ENCODE data around the gene CD79B. TPM values are rescaled to one million over a fixed set of nuclear protein-coding genes. Genes with fewer than 3 reads are reported as not detected.
A peak's percentile ranks its signal among the peaks of the same experiment; 100 is the strongest.

CD79B gene
- total and polyA plus RNA-seq, 4 experiments from 2014 or later, result 16.4 to 57.2 (median 35.8) TPM

- Mint-ChIP-seq H3K4me3 (peak overlapping the region in 4 of 8 donors; percentile 26 to 67 (median 48)), H3K27me3 (no peaks in the 10 kb centered on the region), H3K9me3 (peaks cover 0 to 2% (median 0%) of the 10 kb centered on the region in 8 donors), H3K36me3 (no peaks in the 10 kb centered on the region), H3K4me1 (peaks cover 7 to 37% (median 17%) of the 10 kb centered on the region in 4 donors), H3K27ac (peak overlapping the region; percentile 30 to 88 (median 80))
- intact Hi-C loops (cut with micrococcal nuclease), result no loop called here
- H3K4me1 ChIP-seq (ENCODE audit: insufficient read depth, low read length), result peaks cover 20% of the 10 kb centered on the region
- peak; percentile 27 to 56 (median 32) for DNase-seq
- no peaks in the 10 kb centered on the region for H3K36me3 ChIP-seq (ENCODE audit: insufficient read depth, low read length)
- H3K4me3 ChIP-seq (ENCODE audit: low read length in 2 of 2), result no peak overlapping the region
- POLR2A ChIA-PET (ENCODE audit: partially characterized antibody), result interaction anchor here (0.8 to 1.0 kb wide), 4 partner anchors 10 to 71 kb away, joined by 3 to 5 read pairs (median 4); partner anchors contain the start of gene ICAM2
- CTCF ChIA-PET (ENCODE audit: partially characterized antibody), result interaction anchor here (0.7 to 1.6 kb wide), 8 partner anchors 8 to 74 kb away, joined by 3 to 8 read pairs (median 4); partner anchors contain the start of genes CD79B, CSHL1, GH1 and ICAM2
- no peaks in the 10 kb centered on the region for H3K27me3 ChIP-seq (ENCODE audit: insufficient read depth, low read length)
- H3K27ac ChIP-seq (ENCODE audit: low read depth, low read length), result no peak overlapping the region
- no peaks in the 10 kb centered on the region for H3K9me3 ChIP-seq (ENCODE audit: control insufficient read depth in 1 of 2, low read length in 2 of 2)
These were observed 22.4 kb upstream of the CD79B start for GRCh38 chr17:63954402-63955063.

- H3K4me1 Mint-ChIP-seq, result peaks cover 11 to 39% (median 28%) of the 10 kb centered on the region in 4 donors
These were observed 19.1 kb upstream of the CD79B start for GRCh38 chr17:63950940-63951907.

GRCh38 chr17:63949576-63950250 is 17.6 kb upstream of the CD79B start:
- H3K4me3 ChIP-seq (ENCODE audit: low read length in 2 of 2), result no peak overlapping the region
- intact Hi-C loops (cut with micrococcal nuclease), result loop anchor here (5.0 kb wide), 1 partner anchor 38 kb away; no protein-coding TSS in a partner anchor
- H3K27me3 ChIP-seq (ENCODE audit: insufficient read depth, low read length), result no peaks in the 10 kb centered on the region
- peaks cover 0 to 2% (median 0%) of the 10 kb centered on the region in 8 donors for H3K9me3 Mint-ChIP-seq
- H3K27me3 Mint-ChIP-seq, result no peaks in the 10 kb centered on the region
- peaks cover 37% of the 10 kb centered on the region for H3K4me1 ChIP-seq (ENCODE audit: insufficient read depth, low read length)
- H3K4me1 Mint-ChIP-seq, result peaks cover 11 to 46% (median 28%) of the 10 kb centered on the region in 4 donors
- H3K27ac ChIP-seq (ENCODE audit: low read depth, low read length), result no peak overlapping the region
- ChIA-PET CTCF (ENCODE audit: partially characterized antibody) (interaction anchor here (1.0 to 4.2 kb wide), 13 partner anchors 10 to 183 kb away, joined by 3 to 43 read pairs (median 5); partner anchors contain the start of genes CD79B, GH1 and ICAM2), POLR2A (ENCODE audit: partially characterized antibody) (interaction anchor here (0.9 to 1.8 kb wide), 3 partner anchors 18 to 50 kb away, joined by 3 to 8 read pairs (median 3); partner anchors contain the start of gene CD79B)
- H3K9me3 ChIP-seq (ENCODE audit: control insufficient read depth in 1 of 2, low read length in 2 of 2), result no peaks in the 10 kb centered on the region
- no peaks in the 10 kb centered on the region for H3K36me3 Mint-ChIP-seq
- H3K27ac Mint-ChIP-seq, result peak overlapping the region in 1 of 7 donors; percentile 82
- no peak for DNase-seq
- H3K4me3 Mint-ChIP-seq, result no peak overlapping the region
- no peaks in the 10 kb centered on the region for H3K36me3 ChIP-seq (ENCODE audit: insufficient read depth, low read length)

More at GRCh38 chr17:63950940-63951907, 19.1 kb upstream of the CD79B start:
- H3K4me3 Mint-ChIP-seq, result no peak overlapping the region
- H3K27ac Mint-ChIP-seq, result peak overlapping the region in 2 of 7 donors; percentile 2 to 73
- no peaks in the 10 kb centered on the region for H3K36me3 Mint-ChIP-seq
- H3K9me3 Mint-ChIP-seq, result peaks cover 0 to 2% (median 0%) of the 10 kb centered on the region in 8 donors
- Histone ChIP-seq H3K4me1 (ENCODE audit: insufficient read depth, low read length) (peaks cover 30% of the 10 kb centered on the region), H3K4me3 (ENCODE audit: low read length in 2 of 2) (no peak overlapping the region), H3K9me3 (ENCODE audit: control insufficient read depth in 1 of 2, low read length in 2 of 2) (no peaks in the 10 kb centered on the region), H3K27me3 (ENCODE audit: insufficient read depth, low read length) (no peaks in the 10 kb centered on the region), H3K27ac (ENCODE audit: low read depth, low read length) (no peak overlapping the region), H3K36me3 (ENCODE audit: insufficient read depth, low read length) (no peaks in the 10 kb centered on the region)
- intact Hi-C loops (cut with micrococcal nuclease), result no loop called here
- POLR2A ChIA-PET (ENCODE audit: partially characterized antibody), result interaction anchor here (0.6 to 1.8 kb wide), 5 partner anchors 19 to 69 kb away, joined by 3 to 8 read pairs (median 4); partner anchors contain the start of genes CD79B and ICAM2
- DNase-seq, result peak in 4 of 5 donors; percentile 23 to 33 (median 28)
- CTCF ChIA-PET (ENCODE audit: partially characterized antibody), result interaction anchor here (0.6 to 4.2 kb wide), 17 partner anchors 11 to 255 kb away, joined by 3 to 43 read pairs (median 5); partner anchors contain the start of genes CD79B, GH1 and ICAM2
- no peaks in the 10 kb centered on the region for H3K27me3 Mint-ChIP-seq

GRCh38 chr17:63948521-63948920 is 16.4 kb upstream of the CD79B start:
- ChIA-PET CTCF (ENCODE audit: partially characterized antibody) (interaction anchor here (0.8 to 4.2 kb wide), 3 partner anchors 30 to 185 kb away, joined by 3 to 43 read pairs (median 5); partner anchors contain the start of gene GH1), POLR2A (ENCODE audit: partially characterized antibody) (no interaction called here)
- Mint-ChIP-seq H3K9me3 (peaks cover 0 to 2% (median 0%) of the 10 kb centered on the region in 8 donors), H3K36me3 (no peaks in the 10 kb centered on the region), H3K27me3 (no peaks in the 10 kb centered on the region), H3K27ac (no peak overlapping the region), H3K4me3 (no peak overlapping the region), H3K4me1 (peaks cover 4 to 35% (median 19%) of the 10 kb centered on the region in 4 donors)
- H3K4me1 ChIP-seq (ENCODE audit: insufficient read depth, low read length), result peaks cover 25% of the 10 kb centered on the region
- no peak overlapping the region for H3K27ac ChIP-seq (ENCODE audit: low read depth, low read length)
- H3K9me3 ChIP-seq (ENCODE audit: control insufficient read depth in 1 of 2, low read length in 2 of 2), result no peaks in the 10 kb centered on the region
- no peaks in the 10 kb centered on the region for H3K36me3 ChIP-seq (ENCODE audit: insufficient read depth, low read length)
- no peaks in the 10 kb centered on the region for H3K27me3 ChIP-seq (ENCODE audit: insufficient read depth, low read length)
- intact Hi-C loops (cut with micrococcal nuclease), result loop anchor here (5.0 kb wide), 1 partner anchor 39 kb away; no protein-coding TSS in a partner anchor
- no peak for DNase-seq
- no peak overlapping the region for H3K4me3 ChIP-seq (ENCODE audit: low read length in 2 of 2)

GRCh38 chr17:63947711-63948330 is 15.7 kb upstream of the CD79B start:
- Histone ChIP-seq H3K4me1 (ENCODE audit: insufficient read depth, low read length) (peaks cover 22% of the 10 kb centered on the region), H3K36me3 (ENCODE audit: insufficient read depth, low read length) (no peaks in the 10 kb centered on the region), H3K27me3 (ENCODE audit: insufficient read depth, low read length) (no peaks in the 10 kb centered on the region), H3K9me3 (ENCODE audit: control insufficient read depth in 1 of 2, low read length in 2 of 2) (no peaks in the 10 kb centered on the region), H3K27ac (ENCODE audit: low read depth, low read length) (no peak overlapping the region), H3K4me3 (ENCODE audit: low read length in 2 of 2) (no peak overlapping the region)
- no peak for DNase-seq
- Mint-ChIP-seq H3K36me3 (no peaks in the 10 kb centered on the region), H3K4me1 (peaks cover 4 to 33% (median 21%) of the 10 kb centered on the region in 4 donors), H3K9me3 (peaks cover 0 to 2% (median 0%) of the 10 kb centered on the region in 8 donors), H3K27ac (no peak overlapping the region), H3K4me3 (no peak overlapping the region), H3K27me3 (no peaks in the 10 kb centered on the region)
- intact Hi-C loops (cut with micrococcal nuclease), result loop anchor here (5.0 kb wide), 1 partner anchor 39 kb away; no protein-coding TSS in a partner anchor
- ChIA-PET CTCF (ENCODE audit: partially characterized antibody) (interaction anchor here (0.7 to 3.1 kb wide), 14 partner anchors 10 to 80 kb away, joined by 4 to 131 read pairs (median 16); partner anchors contain the start of genes CD79B, CSHL1, GH1 and ICAM2), POLR2A (ENCODE audit: partially characterized antibody) (interaction anchor here (2.2 to 2.6 kb wide), 2 partner anchors 16 to 78 kb away, joined by 25 to 26 read pairs; partner anchors contain the start of gene CD79B)

Data from CD4-positive, alpha-beta memory T cell (primary cell).